GM21390 (cell line): ENCODE results near the gene SFXN1.

Source experiments
- ATAC-seq: cut with Tn5 transposase; IDR thresholded peaks from one replicate; pipeline ENCODE4 v1.9.1; 2021; ENCODE audit not compliant: unreplicated experiment

Gene SFXN1

DNA sequence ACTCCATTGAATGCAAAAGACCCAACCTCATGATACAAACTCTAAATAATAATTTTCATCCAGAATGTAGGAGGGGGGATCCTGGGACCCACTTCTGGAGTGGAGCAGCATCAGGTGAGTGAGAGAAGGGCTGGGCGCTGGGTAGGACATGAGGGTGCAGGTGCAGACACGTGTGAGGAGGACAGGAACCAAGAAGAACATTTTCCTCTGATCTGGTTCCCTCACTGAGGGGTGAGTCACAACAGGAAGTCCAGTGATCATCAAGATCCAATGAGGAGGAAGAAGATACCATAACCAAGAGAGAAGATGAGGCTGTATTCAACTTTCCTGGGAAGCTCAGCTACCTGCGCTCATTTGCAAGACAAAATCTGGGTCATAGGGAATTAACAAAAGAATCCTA lies 57.4 kb downstream of the SFXN1 start:
- no peak for ATAC-seq

DNA sequence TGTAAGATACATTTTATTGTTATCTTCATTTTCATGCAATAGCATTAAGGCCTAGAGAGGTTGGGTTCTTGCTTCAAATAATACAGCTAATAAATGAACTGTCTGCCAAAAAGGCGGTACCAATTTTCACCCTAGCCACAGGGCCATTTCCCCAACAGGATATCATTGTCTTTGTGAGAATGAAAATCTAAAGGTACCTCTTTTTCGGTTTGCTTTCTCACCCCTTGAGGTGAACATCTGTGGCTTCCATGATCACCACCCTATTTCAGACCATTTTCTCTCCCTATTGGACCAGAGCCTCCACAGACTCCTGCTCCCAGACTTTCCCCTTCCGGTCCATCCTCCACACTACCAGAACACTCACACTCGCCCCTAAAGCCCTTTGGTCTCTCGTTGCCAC lies 60.2 kb downstream of the SFXN1 start:
- ATAC-seq = no peak

- ATAC-seq = no peak
Measured at GRCh38 chr5:175539936-175540335, 61.6 kb downstream of the SFXN1 start.

GRCh38 chr5:175541264-175541663 lies 62.9 kb downstream of the SFXN1 start:
- ATAC-seq = no peak

DNA sequence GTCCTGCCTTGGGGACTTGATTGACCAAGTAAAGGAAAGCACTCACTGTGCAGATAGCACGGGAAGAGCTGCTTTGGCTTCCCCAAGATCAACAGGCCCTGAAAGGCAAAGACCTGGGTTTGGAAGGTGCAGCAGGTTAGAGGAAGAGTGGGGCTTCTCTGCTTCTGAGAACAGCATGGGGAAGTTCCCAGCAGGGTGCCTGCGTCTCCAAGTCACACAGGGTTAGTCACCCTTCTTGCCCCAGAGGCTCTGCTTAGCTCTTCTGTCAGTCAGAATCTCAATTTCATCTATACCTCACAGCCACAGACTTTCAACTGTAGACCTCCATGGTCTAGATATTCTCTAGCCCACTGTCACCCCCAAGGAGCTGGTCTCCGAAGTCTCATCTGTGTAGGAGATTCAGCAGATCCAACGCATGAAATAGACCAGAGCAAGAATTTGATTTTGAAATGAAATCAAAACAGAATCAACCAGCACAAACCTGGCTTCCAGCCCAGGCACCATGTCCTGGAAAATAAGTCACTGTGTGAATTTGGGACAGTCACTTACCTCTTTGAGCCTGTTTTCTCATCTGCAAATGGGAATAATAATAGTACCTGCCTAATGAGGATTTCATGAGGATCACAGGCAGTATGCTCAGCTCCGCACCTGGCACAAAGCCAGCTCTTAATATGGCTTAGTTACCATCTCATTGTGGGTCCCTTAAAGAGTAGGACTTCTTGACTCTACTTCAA lies 64.0 kb downstream of the SFXN1 start:
- no peak for ATAC-seq

DNA sequence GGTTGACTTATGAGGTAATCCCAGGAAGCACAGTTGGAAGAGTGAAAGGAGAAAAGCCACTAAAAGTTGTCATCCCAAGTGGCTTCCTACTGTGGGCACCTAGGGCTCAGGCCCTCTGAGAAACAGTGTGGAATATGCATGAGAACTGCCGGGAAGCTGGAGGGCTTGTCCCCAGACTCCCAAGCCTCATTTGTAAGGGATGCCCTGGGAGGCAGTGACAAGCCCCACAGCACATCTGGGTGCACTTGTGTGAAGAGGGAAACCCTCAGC lies 64.5 kb downstream of the SFXN1 start:
- ATAC-seq = no peak

GRCh38 chr5:175544108-175544511 lies 65.8 kb downstream of the SFXN1 start:
- ATAC-seq = no peak

GRCh38 chr5:175544586-175544985 lies 66.2 kb downstream of the SFXN1 start:
- ATAC-seq = no peak

GRCh38 chr5:175547842-175548241 lies 69.5 kb downstream of the SFXN1 start:
- ATAC-seq = no peak

GRCh38 chr5:175548626-175549311 lies 70.4 kb downstream of the SFXN1 start:
- ATAC-seq = no peak

DNA sequence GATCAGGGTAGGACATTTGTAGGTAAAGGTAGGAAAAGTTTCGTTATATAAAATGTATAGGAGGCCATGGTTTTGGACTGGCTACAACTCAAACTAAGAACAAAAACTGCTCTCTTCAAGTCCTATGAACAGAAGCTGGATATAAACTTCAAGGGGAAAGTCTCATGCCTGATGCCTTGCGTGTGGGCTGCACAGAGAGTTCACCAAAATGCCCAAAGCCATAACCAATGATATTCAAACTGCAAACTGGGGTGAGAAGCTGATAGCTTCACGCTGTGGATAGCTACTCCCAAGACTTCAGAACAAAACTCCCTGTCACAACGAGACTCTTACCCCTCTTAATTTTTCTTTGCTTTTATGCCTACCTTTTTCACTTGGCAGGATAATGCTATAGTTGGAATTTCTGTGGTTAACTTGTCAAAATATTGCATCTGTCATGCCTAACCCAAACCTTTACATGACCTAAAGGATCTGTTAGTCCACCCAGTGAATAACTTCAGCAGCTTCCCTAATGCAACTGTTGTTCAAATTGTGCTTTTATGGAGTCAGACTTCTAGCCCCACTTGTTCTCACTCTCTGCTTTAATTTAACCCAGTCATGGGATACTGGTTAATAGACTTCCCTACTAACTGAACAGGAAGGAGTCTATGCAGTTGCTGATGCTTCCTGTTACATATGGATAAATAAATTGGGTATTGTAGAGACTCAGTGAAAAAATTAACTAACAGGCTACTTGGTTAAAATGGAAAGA lies 71.9 kb downstream of the SFXN1 start:
- no peak for ATAC-seq

DNA sequence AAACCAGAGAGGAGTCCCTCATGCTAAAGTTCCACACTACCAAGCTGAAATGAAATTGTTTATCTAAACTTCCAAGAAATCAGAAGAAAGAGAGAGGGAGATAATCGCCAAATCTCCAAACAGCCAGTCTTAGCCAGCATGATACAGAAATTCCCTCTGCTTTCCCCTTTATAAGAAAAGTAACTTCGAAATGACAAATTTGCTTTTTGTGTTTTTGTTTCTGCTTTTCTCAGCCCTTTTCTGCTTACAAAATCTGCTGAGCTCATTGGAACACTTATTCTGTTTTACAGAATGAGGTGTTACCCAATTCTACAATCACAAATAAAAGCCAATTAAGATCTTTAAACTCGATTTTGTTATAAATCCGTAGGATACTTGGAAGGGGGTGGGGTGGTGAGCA lies 72.9 kb downstream of the SFXN1 start:
- ATAC-seq = no peak

- ATAC-seq = no peak
Measured at GRCh38 chr5:175554296-175554695, 75.9 kb downstream of the SFXN1 start.

DNA sequence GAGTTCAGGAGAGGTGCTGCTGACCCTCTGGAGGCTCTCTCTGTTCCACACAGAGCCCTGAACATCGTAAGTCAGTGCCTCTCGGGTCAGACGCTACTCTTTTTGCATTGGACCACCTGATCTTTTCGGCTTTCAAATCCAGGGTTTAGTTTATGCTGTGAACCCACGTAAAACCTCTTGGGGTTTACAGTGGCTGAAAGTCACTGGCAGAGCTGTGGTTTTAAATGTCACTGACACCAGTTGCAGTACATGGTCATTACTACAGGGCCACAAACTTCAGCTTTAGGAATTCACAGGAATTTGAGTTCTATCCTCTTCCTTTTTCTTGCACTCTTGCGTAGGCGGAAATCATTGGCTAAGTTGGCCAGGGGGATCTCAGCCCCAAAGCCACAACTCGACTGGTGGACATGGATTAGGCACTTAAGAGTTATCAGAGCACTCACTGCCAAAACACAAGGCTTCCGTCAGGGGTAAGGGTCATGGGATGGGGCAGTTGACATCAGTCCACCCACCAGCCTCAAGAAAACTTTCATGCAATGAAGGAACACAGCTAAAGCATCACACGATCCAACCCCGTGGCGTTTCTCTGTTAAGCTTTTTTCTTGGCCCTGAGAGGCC lies 76.9 kb downstream of the SFXN1 start:
- ATAC-seq = no peak

GRCh38 chr5:175556794-175557193 lies 78.4 kb downstream of the SFXN1 start:
- no peak for ATAC-seq

DNA sequence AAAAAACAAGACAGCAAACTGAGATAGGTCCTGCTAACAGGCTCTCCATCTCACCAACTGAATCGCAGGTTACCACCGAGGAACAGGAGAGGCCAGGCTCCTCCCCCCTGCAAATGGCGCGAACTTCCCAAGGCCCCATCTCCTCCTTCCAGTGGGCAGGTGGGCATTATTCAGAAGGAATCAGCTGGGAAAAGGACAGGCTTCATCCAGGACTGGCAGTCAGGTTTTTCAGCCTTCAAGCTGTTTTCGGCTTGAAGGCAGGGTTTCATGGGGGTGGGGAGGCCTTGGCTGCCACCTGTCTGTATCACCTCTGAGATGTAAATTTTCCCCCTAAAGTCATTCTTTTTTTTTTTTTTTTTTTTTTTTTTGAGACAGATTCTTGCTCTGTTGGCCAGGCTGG lies 79.4 kb downstream of the SFXN1 start:
- no peak for ATAC-seq

DNA sequence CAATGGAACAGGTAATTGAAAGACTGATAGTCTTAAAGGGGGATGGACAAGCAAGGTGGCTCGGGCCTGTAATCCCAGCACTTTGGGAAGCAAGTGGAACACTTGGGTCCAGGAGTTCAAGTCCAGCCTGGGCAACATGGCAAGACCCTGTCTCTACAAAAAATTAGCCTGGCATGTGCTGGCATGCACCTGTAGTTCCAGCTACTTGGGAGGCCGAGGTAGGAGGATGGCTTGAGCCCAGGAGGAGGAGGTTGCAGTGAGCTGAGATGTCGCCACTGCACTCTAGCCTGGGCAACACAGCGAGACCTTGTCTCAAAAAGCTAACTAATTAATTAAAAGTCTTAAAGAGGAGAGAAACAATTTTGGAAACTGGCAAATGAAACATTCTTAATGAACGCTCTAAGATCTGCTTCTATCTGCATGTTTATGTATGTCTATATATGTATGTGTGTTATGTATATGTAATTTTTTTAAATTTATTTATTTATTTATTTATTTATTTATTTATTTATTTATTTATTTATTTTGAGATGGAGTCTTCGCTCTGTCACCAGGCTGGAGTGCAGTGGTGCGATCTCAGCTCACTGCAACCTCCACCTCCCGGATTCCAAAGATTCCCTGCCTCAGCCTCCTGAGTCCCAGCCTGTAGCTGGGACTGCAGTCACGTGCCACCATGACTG lies 80.6 kb downstream of the SFXN1 start:
- no peak for ATAC-seq

- ATAC-seq = no peak
Measured at GRCh38 chr5:175560011-175560410, 81.7 kb downstream of the SFXN1 start.

DNA sequence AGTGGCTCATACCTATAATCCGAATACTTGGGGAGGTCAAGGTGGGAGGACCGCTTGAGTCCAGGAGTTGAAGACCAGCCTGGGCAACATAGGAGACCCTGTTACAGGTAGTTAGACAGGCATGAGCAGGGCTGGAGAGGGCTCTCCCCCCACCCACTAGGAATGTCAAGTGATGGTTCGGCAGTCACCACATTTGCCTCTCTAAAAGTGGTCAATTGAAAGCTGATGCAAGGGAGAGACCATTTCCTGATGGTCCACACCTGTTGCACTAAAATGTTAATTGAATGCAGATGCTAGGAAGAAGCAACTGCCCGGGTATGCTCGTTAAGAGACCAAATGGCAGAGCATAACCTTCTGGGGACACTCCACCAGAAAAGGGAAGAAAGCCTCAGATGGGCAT lies 82.7 kb downstream of the SFXN1 start:
- ATAC-seq = no peak

GRCh38 chr5:175564716-175565115 lies 86.4 kb downstream of the SFXN1 start:
- ATAC-seq = no peak

DNA sequence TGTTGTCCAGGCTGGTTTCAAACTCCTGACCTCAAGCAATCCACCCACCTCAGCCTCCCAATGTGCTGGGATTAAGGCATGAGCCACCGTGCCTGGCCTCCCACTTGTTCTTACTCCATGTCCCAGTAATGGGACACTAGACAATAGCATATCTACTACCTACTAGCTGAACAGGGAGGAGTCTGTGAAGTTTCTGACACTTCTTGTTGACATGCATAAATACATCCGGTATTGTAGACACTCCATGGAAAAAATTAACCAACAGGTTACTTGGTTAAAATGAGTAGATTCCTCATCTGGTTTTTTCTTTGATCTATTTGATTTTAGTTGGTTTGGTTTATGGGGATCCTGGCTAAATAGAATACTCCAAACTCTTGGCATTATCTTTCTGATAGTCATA lies 88.3 kb downstream of the SFXN1 start:
- no peak for ATAC-seq
